Measurements from ENCODE around the gene ARRDC5.

The ARRDC5 gene

DNA sequence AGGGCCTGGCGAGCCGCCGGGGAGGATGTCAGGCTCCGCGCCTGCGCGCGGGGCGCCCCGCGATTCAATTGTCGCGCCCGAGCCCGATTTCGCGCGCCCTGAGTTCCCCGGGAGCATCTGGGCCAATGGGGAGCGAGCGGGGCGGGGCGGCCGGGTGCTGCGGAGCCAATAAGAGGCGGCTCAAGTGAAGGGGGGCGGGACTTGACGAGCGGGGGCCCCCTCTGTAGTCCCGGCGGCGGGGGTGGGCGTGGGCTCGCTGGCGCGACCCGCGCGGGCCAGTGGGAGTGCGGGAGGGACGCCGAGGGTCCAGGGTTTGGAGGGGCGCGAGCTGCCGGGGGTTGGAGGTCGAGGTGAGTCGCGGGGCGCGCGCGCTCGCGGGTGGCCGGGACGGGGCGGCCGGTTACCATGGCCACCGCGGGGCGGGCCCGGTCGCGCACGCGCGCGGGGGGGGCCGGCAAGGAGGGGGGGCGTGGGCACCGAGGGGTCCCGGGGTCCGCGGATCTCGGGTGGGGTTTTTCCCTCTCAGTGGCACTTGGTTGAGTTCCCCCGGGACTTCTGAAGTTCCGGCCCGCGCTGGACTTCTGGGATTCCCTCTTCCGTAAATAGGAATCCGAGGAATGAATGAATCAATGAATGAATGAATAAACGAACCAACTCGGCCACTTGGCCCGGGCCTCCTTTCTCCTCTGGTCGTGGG, 7.3 kb upstream of the ARRDC5 start:
- Histone ChIP-seq H3F3A (ENCODE audit: low read depth) (peaks cover 5% of the 10 kb centered on the region), H3K9me3 (ENCODE audit: insufficient read depth, low read depth, low read length) (no peaks in the 10 kb centered on the region), H3K9me2 (replicated peaks; ENCODE audit: low read depth, low read length) (no peaks in the 10 kb centered on the region), H3K36me3 (ENCODE audit: insufficient read depth, low read length) (peaks cover 19% of the 10 kb centered on the region; the same call in 1 of the 2 replicates), H2AFZ (ENCODE audit: low read length) (peak overlapping the region; percentile 84), H3K4me2 (ENCODE audit: low read depth, low read length, poor library complexity, severe bottlenecking) (peak overlapping the region; percentile 99), H3K4me3 (ENCODE audit: low read length, poor library complexity, severe bottlenecking) (peak overlapping the region; percentile 97), H3K9ac (ENCODE audit: low read depth, low read length, poor library complexity, severe bottlenecking) (peak overlapping the region; percentile 98), H3K79me2 (ENCODE audit: insufficient read depth, low read length) (peaks cover 63% of the 10 kb centered on the region), H3K27me3 (ENCODE audit: insufficient read depth, low read length, poor library complexity, severe bottlenecking) (no peaks in the 10 kb centered on the region), H4K20me1 (ENCODE audit: insufficient read depth, low read length, poor library complexity, severe bottlenecking) (peaks cover 27% of the 10 kb centered on the region), H3K4me1 (ENCODE audit: insufficient read depth, low read length, poor library complexity, severe bottlenecking) (peaks cover 39% of the 10 kb centered on the region)
- no peak for TF ChIP-seq EZH2phosphoT487 (IDR thresholded peaks at IDR 0.05; ENCODE audit: borderline replicate concordance)
- TF ChIP-seq, protein P1, sequence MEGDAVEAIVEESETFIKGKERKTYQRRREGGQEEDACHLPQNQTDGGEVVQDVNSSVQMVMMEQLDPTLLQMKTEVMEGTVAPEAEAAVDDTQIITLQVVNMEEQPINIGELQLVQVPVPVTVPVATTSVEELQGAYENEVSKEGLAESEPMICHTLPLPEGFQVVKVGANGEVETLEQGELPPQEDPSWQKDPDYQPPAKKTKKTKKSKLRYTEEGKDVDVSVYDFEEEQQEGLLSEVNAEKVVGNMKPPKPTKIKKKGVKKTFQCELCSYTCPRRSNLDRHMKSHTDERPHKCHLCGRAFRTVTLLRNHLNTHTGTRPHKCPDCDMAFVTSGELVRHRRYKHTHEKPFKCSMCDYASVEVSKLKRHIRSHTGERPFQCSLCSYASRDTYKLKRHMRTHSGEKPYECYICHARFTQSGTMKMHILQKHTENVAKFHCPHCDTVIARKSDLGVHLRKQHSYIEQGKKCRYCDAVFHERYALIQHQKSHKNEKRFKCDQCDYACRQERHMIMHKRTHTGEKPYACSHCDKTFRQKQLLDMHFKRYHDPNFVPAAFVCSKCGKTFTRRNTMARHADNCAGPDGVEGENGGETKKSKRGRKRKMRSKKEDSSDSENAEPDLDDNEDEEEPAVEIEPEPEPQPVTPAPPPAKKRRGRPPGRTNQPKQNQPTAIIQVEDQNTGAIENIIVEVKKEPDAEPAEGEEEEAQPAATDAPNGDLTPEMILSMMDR (conservative IDR thresholded peaks at IDR 0.05; ENCODE audit: low read length) = no peak

DNA sequence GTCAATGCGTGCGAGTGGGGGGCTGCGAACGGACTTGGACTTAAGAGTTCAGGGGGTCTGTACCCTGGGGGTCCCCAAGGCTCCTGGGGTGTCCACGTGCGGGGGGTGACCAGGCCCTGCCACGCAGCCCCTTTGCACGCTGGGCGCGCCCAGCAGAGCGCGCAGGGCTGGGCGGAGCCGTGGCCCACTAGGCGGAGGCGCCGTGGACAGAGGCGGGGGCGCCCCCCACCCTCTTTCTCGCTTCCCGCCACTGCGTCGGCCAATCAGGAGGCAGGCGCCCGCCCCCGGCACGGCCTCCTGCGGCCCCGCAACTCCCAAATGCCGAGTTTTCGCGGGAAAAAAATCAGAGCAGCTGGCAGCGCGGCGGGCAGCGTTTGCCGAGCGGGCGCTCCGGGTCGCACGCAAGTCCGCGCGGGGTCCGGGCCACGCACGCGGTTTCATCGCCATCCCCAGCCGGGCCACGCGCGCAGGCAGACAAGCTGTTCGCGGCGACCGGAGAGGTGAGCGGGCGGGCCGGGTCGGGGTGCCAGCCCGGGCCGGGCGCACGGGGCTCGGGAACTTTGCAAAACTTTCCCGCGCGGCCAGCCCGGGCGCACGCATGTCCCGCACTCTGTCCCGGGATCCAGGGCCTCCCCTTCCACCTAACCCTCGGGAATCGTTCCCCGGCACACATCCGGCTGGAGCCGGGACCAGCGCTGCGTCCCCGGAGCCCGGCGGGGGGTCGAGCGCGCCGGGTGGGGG, 6.6 kb upstream of the ARRDC5 start, which contains the start of gene UHRF1:
UHRF1 (plus strand) TSS at position 346 of the 741 bp plus-strand sequence. CDS start 1,385 bp downstream, outside the sequence.
- Histone ChIP-seq H3F3A (ENCODE audit: low read depth) (peaks cover 5% of the 10 kb centered on the region), H3K4me1 (ENCODE audit: insufficient read depth, low read length, poor library complexity, severe bottlenecking) (peaks cover 32% of the 10 kb centered on the region), H3K9me3 (ENCODE audit: insufficient read depth, low read depth, low read length) (no peaks in the 10 kb centered on the region), H3K9ac (ENCODE audit: low read depth, low read length, poor library complexity, severe bottlenecking) (peak within 1 kb of the TSS; percentile 98), H2AFZ (ENCODE audit: low read length) (peak within 1 kb of the TSS; percentile 84), H3K4me3 (ENCODE audit: low read length, poor library complexity, severe bottlenecking) (peak within 1 kb of the TSS; percentile 97), H3K9me2 (replicated peaks; ENCODE audit: low read depth, low read length) (no peaks in the 10 kb centered on the region), H3K27me3 (ENCODE audit: insufficient read depth, low read length, poor library complexity, severe bottlenecking) (no peaks in the 10 kb centered on the region), H4K20me1 (ENCODE audit: insufficient read depth, low read length, poor library complexity, severe bottlenecking) (peaks cover 20% of the 10 kb centered on the region), H3K79me2 (ENCODE audit: insufficient read depth, low read length) (peaks cover 56% of the 10 kb centered on the region), H3K36me3 (ENCODE audit: insufficient read depth, low read length) (peaks cover 14% of the 10 kb centered on the region; the same call in 1 of the 2 replicates), H3K4me2 (ENCODE audit: low read depth, low read length, poor library complexity, severe bottlenecking) (peak within 1 kb of the TSS; percentile 99)
- TF ChIP-seq EZH2phosphoT487 (IDR thresholded peaks at IDR 0.05; ENCODE audit: borderline replicate concordance) = no peak
- TF ChIP-seq, protein P1 (conservative IDR thresholded peaks at IDR 0.05; ENCODE audit: low read length) = no peak

DNA sequence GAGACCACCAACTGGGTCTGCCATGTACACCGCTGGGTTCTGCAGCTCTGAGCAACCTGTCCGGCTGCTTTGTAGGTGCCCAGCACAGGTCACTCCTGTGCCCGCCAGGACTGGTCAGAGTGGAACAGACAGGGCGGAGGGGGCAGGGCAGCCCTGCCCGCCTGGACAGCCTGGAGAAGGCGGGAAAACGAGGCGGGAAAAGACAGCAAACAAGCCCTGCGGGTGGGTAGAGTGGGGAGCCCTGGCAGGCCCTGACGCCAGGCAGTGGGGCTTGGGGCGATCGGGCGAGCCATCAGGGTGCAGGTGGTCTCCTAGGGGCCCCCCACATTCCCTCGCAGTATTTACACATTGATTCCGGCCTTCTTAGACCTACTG, 6.1 kb upstream of the ARRDC5 start:
- peak overlapping the region; percentile 98 for H3K9ac ChIP-seq (ENCODE audit: low read depth, low read length, poor library complexity, severe bottlenecking)
- no peak overlapping the region for H2AFZ ChIP-seq (ENCODE audit: low read length)
- TF ChIP-seq, protein P1 (conservative IDR thresholded peaks at IDR 0.05; ENCODE audit: low read length) = no peak
- peak overlapping the region; percentile 97 for H3K4me3 ChIP-seq (ENCODE audit: low read length, poor library complexity, severe bottlenecking)
- H3K79me2 ChIP-seq (ENCODE audit: insufficient read depth, low read length) = peaks cover 50% of the 10 kb centered on the region
- H3K9me2 ChIP-seq (replicated peaks; ENCODE audit: low read depth, low read length) = no peaks in the 10 kb centered on the region
- H4K20me1 ChIP-seq (ENCODE audit: insufficient read depth, low read length, poor library complexity, severe bottlenecking) = peaks cover 15% of the 10 kb centered on the region
- no peaks in the 10 kb centered on the region for H3K27me3 ChIP-seq (ENCODE audit: insufficient read depth, low read length, poor library complexity, severe bottlenecking)
- peaks cover 5% of the 10 kb centered on the region for H3F3A ChIP-seq (ENCODE audit: low read depth)
- peak overlapping the region; percentile 65 for H3K4me2 ChIP-seq (ENCODE audit: low read depth, low read length, poor library complexity, severe bottlenecking)
- H3K4me1 ChIP-seq (ENCODE audit: insufficient read depth, low read length, poor library complexity, severe bottlenecking) = peaks cover 31% of the 10 kb centered on the region
- H3K9me3 ChIP-seq (ENCODE audit: insufficient read depth, low read depth, low read length) = no peaks in the 10 kb centered on the region
- H3K36me3 ChIP-seq (ENCODE audit: insufficient read depth, low read length) = peaks cover 13% of the 10 kb centered on the region; the same call in 1 of the 2 replicates

Data from Loucy (cell line).